HEK293 (cell line): Measurements from ENCODE around the gene FAM110D.

Source experiments
- BCL6B ChIP-seq: fragments of 450-650 bp; formaldehyde crosslinking; IDR thresholded peaks from 2 replicates; pipeline ENCODE4 v1.5.1; 2017; ENCODE audit warnings: missing biosample characterization, missing genetic modification characterization
- FEZF1 ChIP-seq: fragments of 450-650 bp; formaldehyde crosslinking; IDR thresholded peaks from 2 replicates; pipeline ENCODE4 v1.5.1; 2016; ENCODE audit warnings: missing biosample characterization, missing genetic modification characterization
- PRDM10 ChIP-seq: fragments of 450-650 bp; formaldehyde crosslinking; IDR thresholded peaks from 2 replicates; pipeline ENCODE4 v1.5.1; 2016; ENCODE audit warnings: missing biosample characterization, missing genetic modification characterization
- SCRT1 ChIP-seq: fragments of 450-650 bp; formaldehyde crosslinking; IDR thresholded peaks from 2 replicates; pipeline ENCODE4 v1.5.1; 2016; ENCODE audit warnings: missing biosample characterization, missing genetic modification characterization, borderline replicate concordance
- SCRT2 ChIP-seq: fragments of 450-650 bp; formaldehyde crosslinking; IDR thresholded peaks from 2 replicates; pipeline ENCODE4 v1.5.1; 2016; ENCODE audit warnings: missing biosample characterization, missing genetic modification characterization
- SP7 ChIP-seq: fragments of 450-650 bp; formaldehyde crosslinking; IDR thresholded peaks from 2 replicates; pipeline ENCODE4 v1.5.1; 2016; ENCODE audit warnings: missing biosample characterization, missing genetic modification characterization
- ZBTB17 ChIP-seq: fragments of 450-650 bp; formaldehyde crosslinking; IDR thresholded peaks from 2 replicates; pipeline ENCODE4 v1.5.1; 2016; ENCODE audit warnings: missing biosample characterization, missing genetic modification characterization
- ZBTB8A ChIP-seq: fragments of 450-650 bp; formaldehyde crosslinking; IDR thresholded peaks from 2 replicates; pipeline ENCODE4 v1.5.1; 2016; ENCODE audit warnings: missing biosample characterization, missing genetic modification characterization
- ZEB2 ChIP-seq: fragments of 450-650 bp; formaldehyde crosslinking; IDR thresholded peaks from 2 replicates; pipeline ENCODE4 v1.5.1; 2016; ENCODE audit warnings: missing biosample characterization, missing genetic modification characterization
- ZIC2 ChIP-seq: fragments of 450-650 bp; formaldehyde crosslinking; IDR thresholded peaks from 2 replicates; pipeline ENCODE4 v1.5.1; 2016; ENCODE audit warnings: missing biosample characterization, missing genetic modification characterization
- ZNF10 ChIP-seq: fragments of 450-650 bp; formaldehyde crosslinking; IDR thresholded peaks from 2 replicates; pipeline ENCODE4 v1.5.1; 2017; ENCODE audit warnings: missing biosample characterization, missing genetic modification characterization
- ZNF175 ChIP-seq: fragments of 450-650 bp; formaldehyde crosslinking; IDR thresholded peaks from 2 replicates; pipeline ENCODE4 v1.5.1; 2016; ENCODE audit warnings: missing biosample characterization, missing genetic modification characterization
- ZNF202 ChIP-seq: fragments of 450-650 bp; formaldehyde crosslinking; IDR thresholded peaks from 2 replicates; pipeline ENCODE4 v1.5.1; 2016; ENCODE audit warnings: missing biosample characterization, missing genetic modification characterization, borderline replicate concordance
- ZNF324 ChIP-seq: fragments of 450-650 bp; formaldehyde crosslinking; IDR thresholded peaks from 2 replicates; pipeline ENCODE4 v1.5.1; 2016; ENCODE audit warnings: missing biosample characterization, missing genetic modification characterization
- ZNF391 ChIP-seq: fragments of 450-650 bp; formaldehyde crosslinking; IDR thresholded peaks from 2 replicates; pipeline ENCODE4 v1.5.1; 2016; ENCODE audit warnings: low read depth, missing biosample characterization, missing genetic modification characterization, borderline replicate concordance
- ZNF488 ChIP-seq: fragments of 450-650 bp; formaldehyde crosslinking; IDR thresholded peaks from 2 replicates; pipeline ENCODE4 v1.5.1; 2016; ENCODE audit warnings: missing biosample characterization, missing genetic modification characterization
- ZNF600 ChIP-seq: fragments of 450-650 bp; formaldehyde crosslinking; IDR thresholded peaks from 2 replicates; pipeline ENCODE4 v1.5.1; 2016; ENCODE audit warnings: missing biosample characterization, missing genetic modification characterization
- ZNF623 ChIP-seq: fragments of 450-650 bp; formaldehyde crosslinking; IDR thresholded peaks from 2 replicates; pipeline ENCODE4 v1.5.1; 2016; ENCODE audit warnings: missing biosample characterization, missing genetic modification characterization
- ZNF626 ChIP-seq: fragments of 450-650 bp; sonication (Bioruptor Pico); formaldehyde crosslinking; IDR thresholded peaks from 2 replicates; pipeline ENCODE4 v1.5.1; 2018; ENCODE audit warnings: missing biosample characterization, missing genetic modification characterization, inconsistent platforms
- ZNF645 ChIP-seq: fragments of 450-650 bp; formaldehyde crosslinking; IDR thresholded peaks from 2 replicates; pipeline ENCODE4; 2016; ENCODE audit warnings: missing biosample characterization, missing genetic modification characterization
- ZNF707 ChIP-seq: fragments of 450-650 bp; formaldehyde crosslinking; IDR thresholded peaks from 2 replicates; pipeline ENCODE4 v1.5.1; 2016; ENCODE audit warnings: missing biosample characterization, missing genetic modification characterization
- ZNF830 ChIP-seq: fragments of 450-650 bp; IDR thresholded peaks from 2 replicates; pipeline ENCODE4 v1.5.0; 2018; ENCODE audit warnings: missing biosample characterization, missing genetic modification characterization, low read depth, mild to moderate bottlenecking, moderate library complexity
- TF ChIP-seq, protein P1 (sequence below): fragments of 450-650 bp; formaldehyde crosslinking; IDR thresholded peaks from 2 replicates; pipeline ENCODE4 v1.5.1; 2016; ENCODE audit warnings: missing biosample characterization, missing genetic modification characterization
- TF ChIP-seq, protein P2 (sequence below): fragments of 450-650 bp; formaldehyde crosslinking; IDR thresholded peaks from 2 replicates; pipeline ENCODE4 v1.5.1; 2017; ENCODE audit warnings: missing biosample characterization, missing genetic modification characterization
- TF ChIP-seq, protein P3 (sequence below): fragments of 450-650 bp; formaldehyde crosslinking; IDR thresholded peaks from 2 replicates; pipeline ENCODE4 v1.5.1; 2016; ENCODE audit warnings: missing biosample characterization, missing genetic modification characterization

Gene FAM110D

DNA sequence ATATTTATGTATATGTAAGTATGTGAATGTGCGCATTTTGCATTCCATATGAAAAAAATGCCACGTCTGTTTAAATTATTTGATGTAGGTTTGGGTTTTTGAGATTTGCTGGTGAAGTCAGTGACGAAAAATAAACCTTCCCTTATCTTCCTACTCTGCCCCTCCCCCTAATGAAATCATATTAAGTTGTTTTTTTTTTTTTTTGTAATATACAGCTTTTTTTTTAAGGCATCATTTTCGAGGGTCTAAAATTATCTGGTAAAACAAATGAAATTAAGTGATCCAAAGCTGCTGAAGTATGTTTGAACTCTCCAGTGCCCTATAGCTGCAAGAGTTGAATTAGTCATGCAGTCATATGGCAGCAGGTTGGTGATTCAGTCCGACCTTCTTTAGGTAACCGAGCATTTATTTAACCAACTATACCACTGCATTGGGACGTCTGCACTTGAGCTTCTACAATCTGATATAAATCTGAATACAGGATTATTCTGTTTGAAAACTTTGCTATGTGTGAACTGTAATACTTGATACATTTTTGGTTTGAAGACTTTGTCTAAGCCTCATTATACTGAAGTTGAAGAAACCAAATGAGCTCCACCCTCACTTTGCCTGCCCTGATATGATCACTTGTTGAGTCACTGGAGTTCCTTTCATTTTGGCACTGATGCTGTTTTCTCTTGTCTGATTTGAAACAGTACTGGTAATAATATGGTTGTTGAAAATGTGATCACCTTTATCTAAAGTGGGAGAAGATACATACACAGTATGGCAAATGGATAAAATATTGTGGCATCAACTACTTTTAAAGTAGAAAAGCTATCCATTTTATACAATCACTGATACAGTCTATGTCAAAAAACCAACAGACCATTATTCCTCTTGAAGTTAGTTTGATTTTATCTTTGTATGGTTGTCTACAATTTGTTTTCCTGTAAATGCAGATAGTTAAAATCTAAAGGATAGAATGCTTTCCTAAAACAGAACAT, 35.6 kb upstream of the FAM110D start (continued):
- TF ChIP-seq PRDM10 (tag by site-specific recombination): peak; percentile 63
- peak; percentile 60 for TF ChIP-seq SP7 (tag by site-specific recombination)
- no peak for TF ChIP-seq ZNF626
- TF ChIP-seq ZNF830 (tag by site-specific recombination): no peak
- TF ChIP-seq, protein P1, sequence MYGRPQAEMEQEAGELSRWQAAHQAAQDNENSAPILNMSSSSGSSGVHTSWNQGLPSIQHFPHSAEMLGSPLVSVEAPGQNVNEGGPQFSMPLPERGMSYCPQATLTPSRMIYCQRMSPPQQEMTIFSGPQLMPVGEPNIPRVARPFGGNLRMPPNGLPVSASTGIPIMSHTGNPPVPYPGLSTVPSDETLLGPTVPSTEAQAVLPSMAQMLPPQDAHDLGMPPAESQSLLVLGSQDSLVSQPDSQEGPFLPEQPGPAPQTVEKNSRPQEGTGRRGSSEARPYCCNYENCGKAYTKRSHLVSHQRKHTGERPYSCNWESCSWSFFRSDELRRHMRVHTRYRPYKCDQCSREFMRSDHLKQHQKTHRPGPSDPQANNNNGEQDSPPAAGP: no peak
- no peak for TF ChIP-seq ZNF202
- no peak for TF ChIP-seq BCL6B (tag by site-specific recombination)
- TF ChIP-seq ZEB2 (tag by site-specific recombination): 0 out of 2 replicates have a peak, but pooled peaks have one; percentile 51
- no peak for TF ChIP-seq ZNF707 (tag by site-specific recombination)
- TF ChIP-seq ZNF10 (tag by site-specific recombination): 0 out of 2 replicates have a peak, but pooled peaks have one; percentile 20
- no peak for TF ChIP-seq ZBTB8A
- 0 out of 2 replicates have a peak, but pooled peaks have one; percentile 21 for TF ChIP-seq ZNF600
- no peak for TF ChIP-seq ZNF623 (tag by site-specific recombination)
- no peak for TF ChIP-seq ZNF488 (tag by site-specific recombination)
- no peak for TF ChIP-seq ZNF175
- TF ChIP-seq ZNF391: no peak
- TF ChIP-seq SCRT2 (tag by site-specific recombination): peak; percentile 96
- no peak for TF ChIP-seq ZNF645 (tag by site-specific recombination)
- peak; percentile 12; the same call in 1 of the 2 replicates for TF ChIP-seq ZBTB17 (tag by site-specific recombination)
- TF ChIP-seq ZIC2 (tag by site-specific recombination): no peak
- TF ChIP-seq, protein P2, sequence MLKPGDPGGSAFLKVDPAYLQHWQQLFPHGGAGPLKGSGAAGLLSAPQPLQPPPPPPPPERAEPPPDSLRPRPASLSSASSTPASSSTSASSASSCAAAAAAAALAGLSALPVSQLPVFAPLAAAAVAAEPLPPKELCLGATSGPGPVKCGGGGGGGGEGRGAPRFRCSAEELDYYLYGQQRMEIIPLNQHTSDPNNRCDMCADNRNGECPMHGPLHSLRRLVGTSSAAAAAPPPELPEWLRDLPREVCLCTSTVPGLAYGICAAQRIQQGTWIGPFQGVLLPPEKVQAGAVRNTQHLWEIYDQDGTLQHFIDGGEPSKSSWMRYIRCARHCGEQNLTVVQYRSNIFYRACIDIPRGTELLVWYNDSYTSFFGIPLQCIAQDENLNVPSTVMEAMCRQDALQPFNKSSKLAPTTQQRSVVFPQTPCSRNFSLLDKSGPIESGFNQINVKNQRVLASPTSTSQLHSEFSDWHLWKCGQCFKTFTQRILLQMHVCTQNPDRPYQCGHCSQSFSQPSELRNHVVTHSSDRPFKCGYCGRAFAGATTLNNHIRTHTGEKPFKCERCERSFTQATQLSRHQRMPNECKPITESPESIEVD (tag by site-specific recombination): peak; percentile 53; the same call in 1 of the 2 replicates
- peak; percentile 41; the same call in 1 of the 2 replicates for TF ChIP-seq FEZF1 (tag by site-specific recombination)
- TF ChIP-seq SCRT1 (tag by site-specific recombination): peak; percentile 55; the same call in 1 of the 2 replicates
- 0 out of 2 replicates have a peak, but pooled peaks have one; percentile 45 for TF ChIP-seq ZNF324 (tag by site-specific recombination)
- TF ChIP-seq, protein P3, sequence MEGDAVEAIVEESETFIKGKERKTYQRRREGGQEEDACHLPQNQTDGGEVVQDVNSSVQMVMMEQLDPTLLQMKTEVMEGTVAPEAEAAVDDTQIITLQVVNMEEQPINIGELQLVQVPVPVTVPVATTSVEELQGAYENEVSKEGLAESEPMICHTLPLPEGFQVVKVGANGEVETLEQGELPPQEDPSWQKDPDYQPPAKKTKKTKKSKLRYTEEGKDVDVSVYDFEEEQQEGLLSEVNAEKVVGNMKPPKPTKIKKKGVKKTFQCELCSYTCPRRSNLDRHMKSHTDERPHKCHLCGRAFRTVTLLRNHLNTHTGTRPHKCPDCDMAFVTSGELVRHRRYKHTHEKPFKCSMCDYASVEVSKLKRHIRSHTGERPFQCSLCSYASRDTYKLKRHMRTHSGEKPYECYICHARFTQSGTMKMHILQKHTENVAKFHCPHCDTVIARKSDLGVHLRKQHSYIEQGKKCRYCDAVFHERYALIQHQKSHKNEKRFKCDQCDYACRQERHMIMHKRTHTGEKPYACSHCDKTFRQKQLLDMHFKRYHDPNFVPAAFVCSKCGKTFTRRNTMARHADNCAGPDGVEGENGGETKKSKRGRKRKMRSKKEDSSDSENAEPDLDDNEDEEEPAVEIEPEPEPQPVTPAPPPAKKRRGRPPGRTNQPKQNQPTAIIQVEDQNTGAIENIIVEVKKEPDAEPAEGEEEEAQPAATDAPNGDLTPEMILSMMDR (tag by site-specific recombination): no peak
